HepG2 (cell line): ENCODE results near the gene SH3BP5. TPM values are rescaled to one million over a fixed set of nuclear protein-coding genes. Genes with fewer than 3 reads are reported as not detected.

ENCODE experiments used
- NPAS2 ChIP-seq: sonication (generic); formaldehyde crosslinking; IDR thresholded peaks from 2 replicates; pipeline ENCODE4 v1.8.0; 2022; ENCODE audit warnings: mild to moderate bottlenecking, missing genetic modification reagents, borderline replicate concordance
- ZNF354B ChIP-seq: sonication (generic); formaldehyde crosslinking; IDR thresholded peaks from 2 replicates; pipeline ENCODE4 v1.8.0; 2022; ENCODE audit warnings: mild to moderate bottlenecking, missing genetic modification reagents
- ZSCAN21 ChIP-seq: sonication (generic); formaldehyde crosslinking; IDR thresholded peaks from 2 replicates; pipeline ENCODE4 v1.8.0; 2022; ENCODE audit warnings: mild to moderate bottlenecking, missing genetic modification reagents, moderate library complexity, borderline replicate concordance
- polyA plus RNA-seq, 8 experiments: library from polyadenylated mRNA; depleted of rRNA in 3 of 8; stranded (reverse) in 7 of 8; unstranded in 1 of 8; fragments of >200 nt; fragmentation: Illumina TruSeq in 4 of 8; extraction: Trizol in 4 of 8; gene quantifications; 2 replicates each; pipeline versions ENCODE4 v1.2.1 to v1.2.3, GENCODE V29; 2011 to 2016; ENCODE audit warnings: low read depth in 4 of 8, missing spikeins in 1 of 8, mixed read lengths in 1 of 8; ENCODE audit not compliant: insufficient read depth in 1 of 8
- total RNA-seq, 5 experiments: library from RNA; depleted of rRNA; stranded (reverse); fragments of >200 nt; fragmentation: Illumina TruSeq; extraction: Trizol; gene quantifications; 2 replicates each; pipeline ENCODE4 v1.2.3, GENCODE V29; 2016; ENCODE audit warnings: low read depth in 1 of 5
- TF ChIP-seq, protein P1 (sequence below): IDR thresholded peaks from 2 replicates; pipeline ENCODE4 v1.6.1; 2016; ENCODE audit warnings: low read depth, control low read depth
- TF ChIP-seq, protein P2 (sequence below): sonication (generic); formaldehyde crosslinking; IDR thresholded peaks from 2 replicates; pipeline ENCODE4 v1.4.0; 2020; ENCODE audit warnings: mild to moderate bottlenecking, low read depth, missing genetic modification reagents
- TF ChIP-seq, protein P3 (sequence below): sonication (generic); formaldehyde crosslinking; IDR thresholded peaks from 2 replicates; pipeline ENCODE4 v1.4.0; 2020; ENCODE audit warnings: mild to moderate bottlenecking, missing genetic modification reagents
- TF ChIP-seq, protein P4 (sequence below): sonication (generic); formaldehyde crosslinking; IDR thresholded peaks from 2 replicates; pipeline ENCODE4 v1.4.0; 2020; ENCODE audit warnings: mild to moderate bottlenecking, missing genetic modification reagents, borderline replicate concordance
- TF ChIP-seq, protein P5 (sequence below): sonication (generic); formaldehyde crosslinking; IDR thresholded peaks from 2 replicates; pipeline ENCODE4 v1.5.0; 2020; ENCODE audit warnings: missing genetic modification reagents

Gene SH3BP5
- total and polyA plus RNA-seq, 2 of the 13 experiments (the other 11 are each of a cell fraction or from before 2014, with no cell fraction given) = 0.09 to 0.16 TPM

DNA sequence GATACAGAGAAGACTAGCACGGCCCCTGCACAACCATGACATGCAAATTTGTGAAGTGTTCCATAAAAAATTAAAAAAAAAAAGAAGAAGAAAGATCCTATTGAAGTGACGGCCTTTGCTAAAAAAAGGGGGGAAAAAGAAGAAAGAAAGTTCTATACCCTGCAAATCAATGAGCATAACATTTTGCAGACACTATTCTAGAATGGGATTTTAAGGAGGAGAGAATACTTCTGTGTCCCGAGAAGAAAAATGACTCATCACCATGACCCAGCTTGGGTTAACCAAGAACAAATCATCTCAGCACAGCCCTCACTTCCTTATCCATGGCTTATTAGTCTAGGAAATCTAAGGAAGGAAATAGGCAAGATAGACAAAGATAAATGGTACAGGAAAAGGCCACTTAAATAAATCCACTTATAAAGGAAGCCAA is 7.4 kb upstream of the SH3BP5 start (continued):
- TF ChIP-seq, protein P1, sequence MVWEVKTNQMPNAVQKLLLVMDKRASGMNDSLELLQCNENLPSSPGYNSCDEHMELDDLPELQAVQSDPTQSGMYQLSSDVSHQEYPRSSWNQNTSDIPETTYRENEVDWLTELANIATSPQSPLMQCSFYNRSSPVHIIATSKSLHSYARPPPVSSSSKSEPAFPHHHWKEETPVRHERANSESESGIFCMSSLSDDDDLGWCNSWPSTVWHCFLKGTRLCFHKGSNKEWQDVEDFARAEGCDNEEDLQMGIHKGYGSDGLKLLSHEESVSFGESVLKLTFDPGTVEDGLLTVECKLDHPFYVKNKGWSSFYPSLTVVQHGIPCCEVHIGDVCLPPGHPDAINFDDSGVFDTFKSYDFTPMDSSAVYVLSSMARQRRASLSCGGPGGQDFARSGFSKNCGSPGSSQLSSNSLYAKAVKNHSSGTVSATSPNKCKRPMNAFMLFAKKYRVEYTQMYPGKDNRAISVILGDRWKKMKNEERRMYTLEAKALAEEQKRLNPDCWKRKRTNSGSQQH (CRISPR knock-in tag) = no peak
- no peak for TF ChIP-seq ZSCAN21 (CRISPR knock-in tag)
- TF ChIP-seq ZNF354B = no peak
- TF ChIP-seq, protein P2, sequence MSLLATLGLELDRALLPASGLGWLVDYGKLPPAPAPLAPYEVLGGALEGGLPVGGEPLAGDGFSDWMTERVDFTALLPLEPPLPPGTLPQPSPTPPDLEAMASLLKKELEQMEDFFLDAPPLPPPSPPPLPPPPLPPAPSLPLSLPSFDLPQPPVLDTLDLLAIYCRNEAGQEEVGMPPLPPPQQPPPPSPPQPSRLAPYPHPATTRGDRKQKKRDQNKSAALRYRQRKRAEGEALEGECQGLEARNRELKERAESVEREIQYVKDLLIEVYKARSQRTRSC (CRISPR knock-in tag) = no peak
- TF ChIP-seq, protein P3, sequence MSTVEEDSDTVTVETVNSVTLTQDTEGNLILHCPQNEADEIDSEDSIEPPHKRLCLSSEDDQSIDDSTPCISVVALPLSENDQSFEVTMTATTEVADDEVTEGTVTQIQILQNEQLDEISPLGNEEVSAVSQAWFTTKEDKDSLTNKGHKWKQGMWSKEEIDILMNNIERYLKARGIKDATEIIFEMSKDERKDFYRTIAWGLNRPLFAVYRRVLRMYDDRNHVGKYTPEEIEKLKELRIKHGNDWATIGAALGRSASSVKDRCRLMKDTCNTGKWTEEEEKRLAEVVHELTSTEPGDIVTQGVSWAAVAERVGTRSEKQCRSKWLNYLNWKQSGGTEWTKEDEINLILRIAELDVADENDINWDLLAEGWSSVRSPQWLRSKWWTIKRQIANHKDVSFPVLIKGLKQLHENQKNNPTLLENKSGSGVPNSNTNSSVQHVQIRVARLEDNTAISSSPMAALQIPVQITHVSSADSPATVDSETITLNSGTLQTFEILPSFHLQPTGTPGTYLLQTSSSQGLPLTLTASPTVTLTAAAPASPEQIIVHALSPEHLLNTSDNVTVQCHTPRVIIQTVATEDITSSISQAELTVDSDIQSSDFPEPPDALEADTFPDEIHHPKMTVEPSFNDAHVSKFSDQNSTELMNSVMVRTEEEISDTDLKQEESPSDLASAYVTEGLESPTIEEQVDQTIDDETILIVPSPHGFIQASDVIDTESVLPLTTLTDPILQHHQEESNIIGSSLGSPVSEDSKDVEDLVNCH (CRISPR knock-in tag) = no peak
- TF ChIP-seq, protein P4, sequence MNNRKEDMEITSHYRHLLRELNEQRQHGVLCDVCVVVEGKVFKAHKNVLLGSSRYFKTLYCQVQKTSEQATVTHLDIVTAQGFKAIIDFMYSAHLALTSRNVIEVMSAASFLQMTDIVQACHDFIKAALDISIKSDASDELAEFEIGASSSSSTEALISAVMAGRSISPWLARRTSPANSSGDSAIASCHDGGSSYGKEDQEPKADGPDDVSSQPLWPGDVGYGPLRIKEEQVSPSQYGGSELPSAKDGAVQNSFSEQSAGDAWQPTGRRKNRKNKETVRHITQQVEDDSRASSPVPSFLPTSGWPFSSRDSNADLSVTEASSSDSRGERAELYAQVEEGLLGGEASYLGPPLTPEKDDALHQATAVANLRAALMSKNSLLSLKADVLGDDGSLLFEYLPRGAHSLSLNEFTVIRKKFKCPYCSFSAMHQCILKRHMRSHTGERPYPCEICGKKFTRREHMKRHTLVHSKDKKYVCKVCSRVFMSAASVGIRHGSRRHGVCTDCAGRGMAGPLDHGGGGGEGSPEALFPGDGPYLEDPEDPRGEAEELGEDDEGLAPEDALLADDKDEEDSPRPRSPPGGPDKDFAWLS (CRISPR knock-in tag) = no peak
- TF ChIP-seq NPAS2 (CRISPR knock-in tag) = no peak
- TF ChIP-seq, protein P5, sequence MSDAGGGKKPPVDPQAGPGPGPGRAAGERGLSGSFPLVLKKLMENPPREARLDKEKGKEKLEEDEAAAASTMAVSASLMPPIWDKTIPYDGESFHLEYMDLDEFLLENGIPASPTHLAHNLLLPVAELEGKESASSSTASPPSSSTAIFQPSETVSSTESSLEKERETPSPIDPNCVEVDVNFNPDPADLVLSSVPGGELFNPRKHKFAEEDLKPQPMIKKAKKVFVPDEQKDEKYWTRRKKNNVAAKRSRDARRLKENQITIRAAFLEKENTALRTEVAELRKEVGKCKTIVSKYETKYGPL (CRISPR knock-in tag) = no peak
